SIG-M5 (cell line): ENCODE measurements around the gene HOXB13.
"Not testable (repeated sequence)": the region's sequence is repeated elsewhere in the genome, so short reads cannot be mapped to it uniquely, and the experiment has no call there.

Experiments used
- DNase-seq: peaks from one replicate; lab custom pipeline; 2025; lab: John Stamatoyannopoulos, UW

HOXB13 gene

GRCh38 chr17:48726114-48726915 lies 2.2 kb downstream of the HOXB13 start:
- DNase-seq, result no peak

DNA sequence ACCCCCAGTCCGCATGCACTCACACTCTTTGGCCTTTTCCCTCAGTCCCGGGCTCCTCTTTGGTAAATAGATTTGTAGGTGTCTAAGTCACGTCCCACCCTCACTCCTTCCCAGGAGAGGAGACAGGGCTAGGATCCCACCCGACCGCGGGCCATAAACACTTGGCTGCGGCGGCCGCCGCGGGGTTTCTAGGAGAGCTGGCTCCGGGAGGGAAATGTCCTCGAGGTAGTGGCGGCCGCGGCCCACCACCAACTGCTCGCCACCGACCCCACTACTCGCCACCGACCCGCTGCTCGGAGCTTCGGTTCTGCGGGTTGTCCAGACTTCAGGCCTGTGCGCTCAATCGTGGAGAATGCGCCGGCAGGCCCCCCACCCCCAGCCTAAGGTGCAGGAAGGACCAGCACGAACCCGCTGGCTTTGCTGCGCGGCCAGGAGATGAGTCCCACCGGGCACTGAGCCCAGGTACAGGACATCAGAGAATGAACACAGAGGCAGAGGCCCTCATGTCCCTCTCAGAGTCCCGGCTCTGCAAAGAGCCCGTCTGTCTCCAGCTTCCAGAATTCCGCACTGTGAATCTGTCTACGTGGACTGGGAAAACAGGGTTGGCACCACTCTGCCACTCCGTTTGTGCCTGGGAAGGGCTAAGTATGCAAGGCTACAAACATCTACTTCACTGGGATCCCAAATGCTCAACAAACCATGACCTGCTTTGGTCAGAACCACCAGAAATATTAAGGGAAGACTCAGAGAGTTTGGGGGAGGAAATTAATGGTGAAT lies 3.1 kb downstream of the HOXB13 start:
- DNase-seq, result no peak

DNA sequence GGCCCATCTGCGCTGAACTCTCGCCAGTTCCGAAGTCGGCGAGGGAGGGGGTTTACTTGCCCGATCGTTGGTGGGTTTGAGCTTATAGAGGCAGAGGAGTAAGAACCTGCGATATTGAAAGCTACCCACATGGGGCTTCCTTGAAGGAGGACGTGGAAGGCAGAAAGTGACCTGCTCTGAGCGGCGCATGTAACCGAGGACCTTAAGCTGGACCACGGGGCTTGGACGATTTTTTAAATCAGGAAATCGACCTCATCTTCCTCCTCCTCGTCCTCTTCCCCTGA lies 3.6 kb downstream of the HOXB13 start:
- DNase-seq, result no peak

GRCh38 chr17:48724251-48725003 lies 4.1 kb downstream of the HOXB13 start:
- no peak for DNase-seq

GRCh38 chr17:48723423-48724250 lies 4.9 kb downstream of the HOXB13 start:
- DNase-seq, result no peak

- DNase-seq, result no peak
Measured at GRCh38 chr17:48722915-48723422, 5.6 kb downstream of the HOXB13 start, which contains the start of gene PRAC2. Gene PRAC2 (plus strand): TSS chr17:48723185. CDS start chr17:48724411, 1,226 bp downstream.

- DNase-seq, result no peak
Measured at GRCh38 chr17:48722201-48722907, 6.2 kb downstream of the HOXB13 start, which contains the start of gene PRAC1. Gene PRAC1 (minus strand): TSS chr17:48722518. CDS start chr17:48722392, 126 bp downstream.

- DNase-seq, result no peak
Measured at GRCh38 chr17:48721009-48721402, 7.5 kb downstream of the HOXB13 start.

GRCh38 chr17:48720266-48721008 lies 8.1 kb downstream of the HOXB13 start:
- DNase-seq, result no peak

DNA sequence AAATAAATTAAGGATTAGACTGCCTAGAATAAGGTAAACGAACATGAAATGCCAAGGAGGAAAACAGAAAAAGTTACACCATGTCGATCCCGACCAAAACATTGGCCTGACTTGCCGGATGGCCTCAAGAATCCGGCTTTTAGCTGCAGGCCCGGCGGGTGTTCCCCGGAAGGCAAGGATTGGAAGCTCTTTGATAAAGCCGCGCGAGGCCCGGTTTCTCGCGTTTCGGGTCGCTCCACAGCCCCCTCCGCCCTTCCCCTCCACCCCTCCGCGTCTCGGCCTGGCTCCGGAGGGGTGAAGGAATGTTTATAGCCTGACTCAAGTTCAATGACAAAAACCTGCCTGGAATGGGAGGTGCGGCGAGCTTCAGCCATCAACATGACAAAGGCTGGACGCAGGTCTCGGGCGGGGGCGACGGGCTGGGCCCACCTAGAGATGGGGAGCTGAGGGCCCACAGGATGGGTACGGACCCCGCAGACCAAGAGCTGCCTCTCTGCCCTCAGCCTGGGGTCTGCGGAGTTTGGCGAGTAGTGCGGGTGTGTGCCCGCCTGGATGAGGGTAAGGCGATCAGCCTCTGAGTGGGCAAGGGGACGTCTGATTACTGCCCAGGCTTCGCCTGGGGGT lies 8.8 kb downstream of the HOXB13 start:
- DNase-seq, result no peak

DNA sequence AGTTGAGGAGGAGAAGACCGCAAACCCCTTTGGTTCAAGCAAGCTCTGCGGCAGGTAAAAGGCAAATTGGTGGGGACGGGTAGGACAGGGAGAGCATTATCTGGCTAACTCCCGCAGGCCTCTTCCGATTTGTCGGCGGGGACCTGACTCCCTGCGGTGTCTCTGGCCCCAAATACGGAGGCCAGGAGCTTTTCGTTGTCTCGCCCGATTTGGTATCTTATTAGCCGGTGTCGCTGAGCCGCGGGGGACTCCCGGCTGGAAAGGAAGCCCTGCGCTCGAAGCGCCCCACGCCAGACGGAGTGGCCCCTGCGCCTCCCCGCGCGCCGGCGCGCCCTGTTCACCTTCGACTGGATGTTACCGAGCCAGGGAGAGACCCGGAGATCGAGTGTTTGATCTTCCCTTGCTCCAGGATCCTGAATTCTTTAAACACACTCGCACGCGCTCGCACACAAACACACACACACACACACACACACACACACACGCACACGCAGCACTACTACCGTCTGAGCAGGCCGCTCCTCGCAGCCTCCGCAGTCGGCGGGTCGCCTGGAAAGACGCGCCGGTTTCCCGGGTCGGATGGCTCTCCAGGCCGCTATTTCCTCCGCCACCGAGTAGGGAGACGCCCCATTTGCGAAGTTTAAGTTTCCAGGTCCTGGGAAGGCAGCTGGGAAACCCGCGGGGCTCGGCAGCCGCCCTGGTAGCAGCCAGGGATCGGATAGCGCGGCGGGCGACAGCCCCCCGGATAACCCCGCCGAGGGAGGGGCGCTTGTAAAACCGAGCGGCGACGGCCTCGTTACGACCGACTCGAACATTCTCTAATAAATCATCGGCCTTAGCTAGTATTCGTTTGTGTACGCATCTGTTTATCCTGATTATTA lies 9.5 kb downstream of the HOXB13 start:
- DNase-seq, result no peak

- DNase-seq, result no peak
Measured at GRCh38 chr17:48718227-48718760, 10.3 kb downstream of the HOXB13 start.

GRCh38 chr17:48717367-48718226 lies 11.0 kb downstream of the HOXB13 start:
- no peak for DNase-seq

- not testable (repeated sequence) for DNase-seq
Measured at GRCh38 chr17:48716549-48716948, 12.0 kb downstream of the HOXB13 start.

DNA sequence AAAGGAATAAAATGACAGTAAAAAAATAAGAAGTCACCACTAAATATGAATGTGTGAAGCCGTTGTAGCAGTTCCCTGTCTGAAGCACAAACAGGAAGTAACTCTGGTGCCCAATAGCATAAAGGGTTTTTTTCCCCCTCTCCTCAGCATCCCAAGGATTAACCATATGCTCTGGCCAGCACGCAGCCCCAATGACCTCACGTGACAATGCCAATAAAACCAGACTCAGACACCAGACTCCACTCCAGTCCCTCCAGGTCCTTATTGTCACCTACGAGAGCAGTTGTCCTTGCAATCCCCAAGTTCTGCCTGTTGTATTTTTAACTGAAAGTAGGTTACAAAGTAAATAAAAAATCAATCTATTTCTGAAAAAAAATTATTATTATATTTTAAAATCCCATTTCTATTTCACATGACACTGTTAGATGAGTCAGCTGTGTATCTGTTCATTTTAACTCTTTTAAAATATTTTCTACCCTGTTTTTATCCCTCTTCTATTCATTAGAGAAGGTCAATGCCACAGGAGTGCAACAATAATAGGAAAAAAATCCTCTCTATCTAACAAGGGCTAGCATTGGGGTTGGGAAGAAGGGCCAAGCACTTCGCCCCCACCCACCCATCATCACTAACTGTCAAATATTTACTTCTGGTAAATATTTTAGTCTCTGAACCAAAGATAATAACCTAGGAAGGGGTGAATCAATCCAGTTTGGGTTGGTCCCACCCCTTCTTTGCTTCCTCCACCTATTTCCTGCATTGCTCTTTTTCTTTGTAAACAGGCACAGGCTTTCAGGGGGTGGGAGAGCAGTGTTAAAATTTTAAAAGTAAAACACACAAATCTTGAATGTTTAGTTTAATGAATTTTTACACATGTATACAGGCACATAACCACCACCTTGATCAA lies 12.8 kb downstream of the HOXB13 start:
- no peak for DNase-seq

DNA sequence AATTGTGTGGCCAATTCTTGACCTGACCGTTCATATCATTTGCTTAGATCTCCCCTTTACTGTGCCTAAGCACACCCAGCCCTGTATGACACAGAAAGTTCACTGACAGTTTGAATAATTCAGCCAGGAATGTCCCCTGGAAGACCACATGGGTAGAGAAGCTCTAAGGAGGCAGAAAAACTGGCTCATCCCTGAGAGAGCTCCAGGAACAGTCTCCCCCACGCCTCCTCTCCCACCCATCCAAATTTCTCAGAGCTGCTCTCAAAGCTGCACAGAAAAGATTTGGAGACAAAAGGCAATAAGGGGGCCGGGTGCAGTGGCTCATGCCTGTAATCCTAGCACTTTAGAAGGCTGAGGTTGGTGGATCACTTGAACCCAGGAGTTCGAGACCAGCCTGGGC lies 17.4 kb downstream of the HOXB13 start:
- DNase-seq, result no peak
